GM23338 (cell line): ENCODE measurements around the gene DECR2. TPM values are rescaled to one million over a fixed set of nuclear protein-coding genes. Genes with fewer than 3 reads are reported as not detected.

Source experiments
- ATAC-seq: fragments of 200-7000 bp; cut with Tn5 transposase; 3 replicates; pipeline ENCODE4 v1.9.1; 2020
- DNase-seq: peaks from one replicate; pipeline ENCODE4 v3.0.0-alpha.2; 2015; ENCODE audit warnings: low spot score
- H2AFZ ChIP-seq: fragments of 200-600 bp; sonication (generic); 2 replicates; pipeline ENCODE4 v1.8.0; 2016; ENCODE audit warnings: antibody characterized with exemption, mild to moderate bottlenecking, moderate library complexity
- H3F3A ChIP-seq: fragments of 200-600 bp; sonication (generic); replicated peaks from 2 replicates; pipeline ENCODE4 v1.8.0; 2017; ENCODE audit warnings: antibody characterized with exemption, mixed run types, low read depth
- H3K27ac ChIP-seq: fragments of 200-600 bp; sonication (generic); 2 replicates; pipeline ENCODE4 v1.6.1; 2016; ENCODE audit warnings: low read depth
- H3K27me3 ChIP-seq: fragments of 200-600 bp; sonication (generic); 2 replicates; pipeline ENCODE4 v1.8.0; 2016; ENCODE audit warnings: mild to moderate bottlenecking, mixed run types, moderate library complexity; ENCODE audit not compliant: insufficient read depth
- H3K36me3 ChIP-seq: fragments of 200-600 bp; sonication (generic); 2 replicates; pipeline ENCODE4 v1.8.0; 2016; ENCODE audit warnings: mild to moderate bottlenecking; ENCODE audit not compliant: insufficient read depth
- H3K4me1 ChIP-seq: fragments of 200-600 bp; sonication (generic); 2 replicates; pipeline ENCODE4 v1.8.0; 2016; ENCODE audit warnings: mild to moderate bottlenecking, moderate library complexity; ENCODE audit not compliant: insufficient read depth
- H3K4me2 ChIP-seq: fragments of 200-600 bp; sonication (generic); 2 replicates; pipeline ENCODE4 v1.7.1; 2017; ENCODE audit warnings: mixed run types
- H3K4me3 ChIP-seq: fragments of 200-600 bp; sonication (generic); 2 replicates; pipeline ENCODE4 v1.6.1; 2016; ENCODE audit warnings: mixed run types
- H3K79me2 ChIP-seq: fragments of 200-600 bp; sonication (generic); replicated peaks from 2 replicates; pipeline ENCODE4 v1.8.0; 2017; ENCODE audit warnings: mild to moderate bottlenecking; ENCODE audit not compliant: insufficient read depth
- H3K9me2 ChIP-seq: fragments of 200-600 bp; sonication (generic); 2 replicates; pipeline ENCODE4 v1.8.0; 2017; ENCODE audit not compliant: insufficient read depth
- H4K20me1 ChIP-seq: fragments of 200-600 bp; sonication (generic); replicated peaks from 2 replicates; pipeline ENCODE4 v1.8.0; 2017; ENCODE audit warnings: mild to moderate bottlenecking; ENCODE audit not compliant: insufficient read depth
- H3K27ac Mint-ChIP-seq: 2 replicates; pipeline ENCODE4 v1.8.0; 2020; ENCODE audit warnings: inconsistent platforms, mild to moderate bottlenecking, moderate library complexity, mixed read lengths
- H3K27me3 Mint-ChIP-seq: 3 replicates; pipeline ENCODE4 v1.8.0; 2022; ENCODE audit warnings: low read depth, mild to moderate bottlenecking, moderate library complexity, mixed read lengths, inconsistent platforms; ENCODE audit not compliant: insufficient read depth, poor library complexity
- H3K36me3 Mint-ChIP-seq: 3 replicates; pipeline ENCODE4 v1.8.0; 2021; ENCODE audit warnings: low read depth, mild to moderate bottlenecking, inconsistent platforms, moderate library complexity, mixed read lengths
- H3K4me1 Mint-ChIP-seq: 3 replicates; pipeline ENCODE4 v1.8.0; 2020; ENCODE audit warnings: mild to moderate bottlenecking, inconsistent platforms, mixed read lengths
- H3K4me3 Mint-ChIP-seq: 3 replicates; pipeline ENCODE4 v1.8.0; 2021; ENCODE audit warnings: moderate library complexity, mild to moderate bottlenecking, inconsistent platforms, mixed read lengths
- H3K9me3 Mint-ChIP-seq: 3 replicates; pipeline ENCODE4 v1.8.0; 2020; ENCODE audit warnings: moderate library complexity, mild to moderate bottlenecking, inconsistent platforms, mixed read lengths
- CREB1 ChIP-seq: fragments of 250-450 bp; sonication (Bioruptor Pico); IDR thresholded peaks from 2 replicates; pipeline ENCODE4 v1.5.0; 2020; ENCODE audit warnings: low read depth, mild to moderate bottlenecking, moderate library complexity
- EZH2 ChIP-seq: fragments of 200-600 bp; sonication (generic); IDR thresholded peaks from one replicate; pipeline ENCODE4 v1.8.0; 2017; ENCODE audit warnings: antibody characterized with exemption, mild to moderate bottlenecking, low read depth; ENCODE audit not compliant: unreplicated experiment
- EZH2phosphoT487 ChIP-seq: fragments of 200-600 bp; sonication (generic); IDR thresholded peaks from one replicate; pipeline ENCODE4 v1.8.1; 2018; ENCODE audit warnings: antibody characterized with exemption; ENCODE audit not compliant: unreplicated experiment
- JUNB ChIP-seq: IDR thresholded peaks from one replicate; pipeline ENCODE4 v1.6.1; 2016; ENCODE audit warnings: antibody characterized with exemption; ENCODE audit not compliant: unreplicated experiment
- NANOG ChIP-seq: IDR thresholded peaks from 2 replicates; pipeline ENCODE4 v1.6.1; 2016; ENCODE audit warnings: antibody characterized with exemption, borderline replicate concordance
- POLR2AphosphoS5 ChIP-seq: IDR thresholded peaks from 2 replicates; pipeline ENCODE4 v1.6.1; 2016; ENCODE audit warnings: antibody characterized with exemption, low read depth
- STAT1 ChIP-seq: IDR thresholded peaks from one replicate; pipeline ENCODE4 v1.6.1; 2016; ENCODE audit warnings: antibody characterized with exemption; ENCODE audit not compliant: unreplicated experiment
- ZNF114 ChIP-seq: fragments of 250-450 bp; sonication (Bioruptor Pico); IDR thresholded peaks from 2 replicates; pipeline ENCODE4 v1.5.0; 2020; ENCODE audit warnings: mild to moderate bottlenecking, moderate library complexity
- ZNF331 ChIP-seq: fragments of 250-450 bp; sonication (Bioruptor Pico); IDR thresholded peaks from 2 replicates; pipeline ENCODE4 v1.5.0; 2020; ENCODE audit warnings: low read depth, mild to moderate bottlenecking, moderate library complexity
- ZNF462 ChIP-seq: fragments of 250-450 bp; sonication (Bioruptor Pico); IDR thresholded peaks from 2 replicates; pipeline ENCODE4 v1.5.0; 2020; ENCODE audit warnings: mild to moderate bottlenecking, moderate library complexity
- polyA plus RNA-seq: library from polyadenylated mRNA; unstranded; fragments of >200 nt; fragmentation: Nextera tagmentation; extraction: Ambion mirVana; gene quantifications from 2 replicates; pipeline ENCODE4 v1.2.1, GENCODE V29; 2016
- total RNA-seq: library from RNA; depleted of rRNA; stranded (reverse); fragments of >200 nt; shearing (Covaris generic); gene quantifications from 2 replicates; pipeline ENCODE4 v1.2.3, GENCODE V29; 2014
- TF ChIP-seq, protein P1 (sequence below): IDR thresholded peaks from 2 replicates; pipeline ENCODE4 v1.6.1; 2016; ENCODE audit warnings: antibody characterized with exemption
- TF ChIP-seq, protein P2 (sequence below): IDR thresholded peaks from one replicate; pipeline ENCODE4 v1.6.1; 2018; ENCODE audit warnings: antibody characterized with exemption; ENCODE audit not compliant: unreplicated experiment
- TF ChIP-seq, protein P3 (sequence below), 2 experiments: fragments of 200-600 bp in 1 of 2; sonication (generic) in 1 of 2; conservative IDR thresholded peaks; 2 replicates each; pipeline versions ENCODE4 v1.5.1 to v1.6.1; 2016 to 2017; ENCODE audit warnings: antibody characterized with exemption in 2 of 2, low read depth in 2 of 2, mild to moderate bottlenecking in 2 of 2, moderate library complexity in 1 of 2

The DECR2 gene
- total and polyA plus RNA-seq, 2 experiments from 2014 or later = 20.3 to 26.9 TPM

- Mint-ChIP-seq H3K27me3 (peaks cover 9% of the 10 kb centered on the region), H3K4me3 (no peak overlapping the region; the same call in 2 of the 3 replicates), H3K36me3 (peaks cover 11% of the 10 kb centered on the region), H3K27ac (peak overlapping the region; percentile 24; the same call in 1 of the 2 replicates), H3K9me3 (no peaks in the 10 kb centered on the region; the same call in 2 of the 3 replicates), H3K4me1 (peaks cover 24% of the 10 kb centered on the region)
- TF ChIP-seq NANOG (no peak), STAT1 (no peak), EZH2phosphoT487 (no peak), ZNF114 (CRISPR knock-in tag) (no peak), JUNB (no peak), POLR2AphosphoS5 (no peak), EZH2 (no peak), ZNF331 (CRISPR knock-in tag) (no peak), CREB1 (CRISPR knock-in tag) (no peak), ZNF462 (no peak)
- TF ChIP-seq, protein P1, sequence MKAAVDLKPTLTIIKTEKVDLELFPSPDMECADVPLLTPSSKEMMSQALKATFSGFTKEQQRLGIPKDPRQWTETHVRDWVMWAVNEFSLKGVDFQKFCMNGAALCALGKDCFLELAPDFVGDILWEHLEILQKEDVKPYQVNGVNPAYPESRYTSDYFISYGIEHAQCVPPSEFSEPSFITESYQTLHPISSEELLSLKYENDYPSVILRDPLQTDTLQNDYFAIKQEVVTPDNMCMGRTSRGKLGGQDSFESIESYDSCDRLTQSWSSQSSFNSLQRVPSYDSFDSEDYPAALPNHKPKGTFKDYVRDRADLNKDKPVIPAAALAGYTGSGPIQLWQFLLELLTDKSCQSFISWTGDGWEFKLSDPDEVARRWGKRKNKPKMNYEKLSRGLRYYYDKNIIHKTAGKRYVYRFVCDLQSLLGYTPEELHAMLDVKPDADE = no peak
- TF ChIP-seq, protein P2, sequence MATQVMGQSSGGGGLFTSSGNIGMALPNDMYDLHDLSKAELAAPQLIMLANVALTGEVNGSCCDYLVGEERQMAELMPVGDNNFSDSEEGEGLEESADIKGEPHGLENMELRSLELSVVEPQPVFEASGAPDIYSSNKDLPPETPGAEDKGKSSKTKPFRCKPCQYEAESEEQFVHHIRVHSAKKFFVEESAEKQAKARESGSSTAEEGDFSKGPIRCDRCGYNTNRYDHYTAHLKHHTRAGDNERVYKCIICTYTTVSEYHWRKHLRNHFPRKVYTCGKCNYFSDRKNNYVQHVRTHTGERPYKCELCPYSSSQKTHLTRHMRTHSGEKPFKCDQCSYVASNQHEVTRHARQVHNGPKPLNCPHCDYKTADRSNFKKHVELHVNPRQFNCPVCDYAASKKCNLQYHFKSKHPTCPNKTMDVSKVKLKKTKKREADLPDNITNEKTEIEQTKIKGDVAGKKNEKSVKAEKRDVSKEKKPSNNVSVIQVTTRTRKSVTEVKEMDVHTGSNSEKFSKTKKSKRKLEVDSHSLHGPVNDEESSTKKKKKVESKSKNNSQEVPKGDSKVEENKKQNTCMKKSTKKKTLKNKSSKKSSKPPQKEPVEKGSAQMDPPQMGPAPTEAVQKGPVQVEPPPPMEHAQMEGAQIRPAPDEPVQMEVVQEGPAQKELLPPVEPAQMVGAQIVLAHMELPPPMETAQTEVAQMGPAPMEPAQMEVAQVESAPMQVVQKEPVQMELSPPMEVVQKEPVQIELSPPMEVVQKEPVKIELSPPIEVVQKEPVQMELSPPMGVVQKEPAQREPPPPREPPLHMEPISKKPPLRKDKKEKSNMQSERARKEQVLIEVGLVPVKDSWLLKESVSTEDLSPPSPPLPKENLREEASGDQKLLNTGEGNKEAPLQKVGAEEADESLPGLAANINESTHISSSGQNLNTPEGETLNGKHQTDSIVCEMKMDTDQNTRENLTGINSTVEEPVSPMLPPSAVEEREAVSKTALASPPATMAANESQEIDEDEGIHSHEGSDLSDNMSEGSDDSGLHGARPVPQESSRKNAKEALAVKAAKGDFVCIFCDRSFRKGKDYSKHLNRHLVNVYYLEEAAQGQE = no peak
- TF ChIP-seq, protein P3, sequence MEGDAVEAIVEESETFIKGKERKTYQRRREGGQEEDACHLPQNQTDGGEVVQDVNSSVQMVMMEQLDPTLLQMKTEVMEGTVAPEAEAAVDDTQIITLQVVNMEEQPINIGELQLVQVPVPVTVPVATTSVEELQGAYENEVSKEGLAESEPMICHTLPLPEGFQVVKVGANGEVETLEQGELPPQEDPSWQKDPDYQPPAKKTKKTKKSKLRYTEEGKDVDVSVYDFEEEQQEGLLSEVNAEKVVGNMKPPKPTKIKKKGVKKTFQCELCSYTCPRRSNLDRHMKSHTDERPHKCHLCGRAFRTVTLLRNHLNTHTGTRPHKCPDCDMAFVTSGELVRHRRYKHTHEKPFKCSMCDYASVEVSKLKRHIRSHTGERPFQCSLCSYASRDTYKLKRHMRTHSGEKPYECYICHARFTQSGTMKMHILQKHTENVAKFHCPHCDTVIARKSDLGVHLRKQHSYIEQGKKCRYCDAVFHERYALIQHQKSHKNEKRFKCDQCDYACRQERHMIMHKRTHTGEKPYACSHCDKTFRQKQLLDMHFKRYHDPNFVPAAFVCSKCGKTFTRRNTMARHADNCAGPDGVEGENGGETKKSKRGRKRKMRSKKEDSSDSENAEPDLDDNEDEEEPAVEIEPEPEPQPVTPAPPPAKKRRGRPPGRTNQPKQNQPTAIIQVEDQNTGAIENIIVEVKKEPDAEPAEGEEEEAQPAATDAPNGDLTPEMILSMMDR (conservative IDR thresholded peaks at IDR 0.05; ENCODE audit: low read depth in 2 of 2) = no peak
- no peaks in the 10 kb centered on the region; the same call in 1 of the 2 replicates for H3K79me2 ChIP-seq
- no peaks in the 10 kb centered on the region for H3K27me3 ChIP-seq
- no peaks in the 10 kb centered on the region for H3K36me3 ChIP-seq
- no peak overlapping the region for H3K4me3 ChIP-seq
- H3K4me2 ChIP-seq = no peak overlapping the region
- 0 out of 2 replicates have a peak, but pooled peaks cover 13% of the 10 kb centered on the region for H3F3A ChIP-seq
- peak overlapping the region; percentile 12; the same call in 1 of the 2 replicates for H3K27ac ChIP-seq
- ATAC-seq = peak; percentile 52
- no peaks in the 10 kb centered on the region for H3K9me2 ChIP-seq
- no peak for DNase-seq
- H2AFZ ChIP-seq = no peak overlapping the region
- H3K4me1 ChIP-seq = no peaks in the 10 kb centered on the region; the same call in 1 of the 2 replicates
- H4K20me1 ChIP-seq = peaks cover 3% of the 10 kb centered on the region; the same call in 1 of the 2 replicates
Measured at GRCh38 chr16:456891-457483, 55.3 kb downstream of the DECR2 start.
